Measurements from ENCODE around the gene NTF3.

The NTF3 gene

DNA sequence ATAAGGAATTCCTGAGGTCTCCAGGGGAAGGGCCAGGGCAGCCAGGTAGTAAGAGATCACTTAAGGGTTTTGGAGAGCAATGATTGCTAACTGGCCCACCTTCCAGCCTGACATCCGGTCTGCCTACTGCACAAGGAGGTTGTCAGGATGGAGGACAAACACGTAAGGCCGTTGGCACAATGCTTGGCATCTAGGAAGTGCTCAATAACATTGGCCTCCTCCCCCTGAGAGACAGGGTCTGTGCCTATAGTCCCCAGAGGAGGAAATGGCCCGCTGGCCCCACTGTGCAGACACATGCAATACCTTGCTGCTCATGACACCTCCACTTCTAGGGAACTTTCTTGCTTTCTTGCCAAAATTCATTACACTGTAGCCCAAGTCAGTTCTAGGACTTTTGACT, 73.2 kb downstream of the NTF3 start:
- H3K4me3 ChIP-seq (ENCODE audit: low read length) = no peak overlapping the region
- no peak for DNase-seq (ENCODE audit: low read depth)
- TF ChIP-seq, protein P1, sequence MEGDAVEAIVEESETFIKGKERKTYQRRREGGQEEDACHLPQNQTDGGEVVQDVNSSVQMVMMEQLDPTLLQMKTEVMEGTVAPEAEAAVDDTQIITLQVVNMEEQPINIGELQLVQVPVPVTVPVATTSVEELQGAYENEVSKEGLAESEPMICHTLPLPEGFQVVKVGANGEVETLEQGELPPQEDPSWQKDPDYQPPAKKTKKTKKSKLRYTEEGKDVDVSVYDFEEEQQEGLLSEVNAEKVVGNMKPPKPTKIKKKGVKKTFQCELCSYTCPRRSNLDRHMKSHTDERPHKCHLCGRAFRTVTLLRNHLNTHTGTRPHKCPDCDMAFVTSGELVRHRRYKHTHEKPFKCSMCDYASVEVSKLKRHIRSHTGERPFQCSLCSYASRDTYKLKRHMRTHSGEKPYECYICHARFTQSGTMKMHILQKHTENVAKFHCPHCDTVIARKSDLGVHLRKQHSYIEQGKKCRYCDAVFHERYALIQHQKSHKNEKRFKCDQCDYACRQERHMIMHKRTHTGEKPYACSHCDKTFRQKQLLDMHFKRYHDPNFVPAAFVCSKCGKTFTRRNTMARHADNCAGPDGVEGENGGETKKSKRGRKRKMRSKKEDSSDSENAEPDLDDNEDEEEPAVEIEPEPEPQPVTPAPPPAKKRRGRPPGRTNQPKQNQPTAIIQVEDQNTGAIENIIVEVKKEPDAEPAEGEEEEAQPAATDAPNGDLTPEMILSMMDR (conservative IDR thresholded peaks at IDR 0.05; ENCODE audit: low read depth, low read length) = no peak

DNA sequence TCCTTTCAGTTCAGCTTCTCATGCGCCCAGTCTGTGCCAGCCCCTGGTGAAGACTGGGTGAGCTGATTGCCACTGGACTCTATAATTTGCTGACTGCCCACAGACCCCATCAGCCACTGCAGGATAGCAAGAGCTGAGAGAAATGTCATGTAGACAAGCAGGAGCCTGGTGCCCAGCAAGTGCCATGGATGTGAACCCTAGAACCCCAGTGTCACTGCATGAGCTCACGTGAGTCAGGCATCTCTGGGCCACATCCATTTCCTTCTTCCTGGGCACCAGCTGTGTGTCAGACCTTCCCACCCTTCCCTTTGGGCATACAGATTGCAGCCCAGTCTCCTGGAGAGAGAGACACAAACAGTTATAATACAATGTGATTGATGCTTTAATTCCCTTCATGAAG, 73.8 kb downstream of the NTF3 start:
- H3K4me3 ChIP-seq (ENCODE audit: low read length) = no peak overlapping the region
- no peak for DNase-seq (ENCODE audit: low read depth)
- TF ChIP-seq, protein P1 (conservative IDR thresholded peaks at IDR 0.05; ENCODE audit: low read depth, low read length) = no peak

DNA sequence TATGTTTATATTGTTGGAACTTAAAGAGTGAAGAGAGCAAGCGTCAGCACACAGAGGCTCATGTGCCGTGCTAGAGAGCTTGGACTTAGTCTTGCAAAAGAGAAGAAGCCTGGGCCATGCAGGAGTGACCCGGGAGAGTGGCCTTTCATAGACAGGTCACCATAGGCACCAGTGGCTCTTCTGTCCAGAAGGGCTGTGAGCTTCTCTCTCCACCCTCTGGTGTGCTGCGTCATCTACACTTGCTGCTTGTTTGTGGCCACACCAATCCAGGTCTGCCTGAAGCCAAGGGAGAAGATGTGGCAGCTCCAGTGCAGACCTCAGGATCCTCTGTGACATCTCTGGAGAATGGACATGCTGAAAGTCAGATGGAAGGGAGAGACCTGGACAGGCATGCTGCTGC, 74.4 kb downstream of the NTF3 start:
- DNase-seq (ENCODE audit: low read depth) = no peak
- TF ChIP-seq, protein P1 (conservative IDR thresholded peaks at IDR 0.05; ENCODE audit: low read depth, low read length) = no peak
- H3K4me3 ChIP-seq (ENCODE audit: low read length) = no peak overlapping the region

DNA sequence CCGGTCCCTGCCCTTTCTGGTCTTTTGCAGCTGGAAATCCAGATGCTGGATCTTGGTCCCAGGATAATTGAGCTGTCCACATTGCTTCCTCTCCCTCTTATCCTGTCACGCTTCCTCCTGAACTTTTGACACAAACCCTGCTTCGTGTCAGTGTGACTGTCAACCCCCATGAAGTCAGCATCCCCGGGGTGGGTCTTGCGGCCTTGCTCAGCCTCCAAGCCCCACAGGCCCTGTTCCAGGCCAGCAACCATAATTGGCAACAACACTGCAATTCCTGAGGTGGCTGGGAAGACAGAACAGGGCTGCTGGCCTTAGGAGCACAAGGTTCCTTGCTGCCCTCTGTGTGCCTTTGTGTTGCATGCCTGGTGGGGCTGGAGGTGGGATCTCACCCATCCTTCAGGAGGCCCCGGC, 74.9 kb downstream of the NTF3 start:
- TF ChIP-seq, protein P1 (conservative IDR thresholded peaks at IDR 0.05; ENCODE audit: low read depth, low read length) = no peak
- DNase-seq (ENCODE audit: low read depth) = no peak
- no peak overlapping the region for H3K4me3 ChIP-seq (ENCODE audit: low read length)

DNA sequence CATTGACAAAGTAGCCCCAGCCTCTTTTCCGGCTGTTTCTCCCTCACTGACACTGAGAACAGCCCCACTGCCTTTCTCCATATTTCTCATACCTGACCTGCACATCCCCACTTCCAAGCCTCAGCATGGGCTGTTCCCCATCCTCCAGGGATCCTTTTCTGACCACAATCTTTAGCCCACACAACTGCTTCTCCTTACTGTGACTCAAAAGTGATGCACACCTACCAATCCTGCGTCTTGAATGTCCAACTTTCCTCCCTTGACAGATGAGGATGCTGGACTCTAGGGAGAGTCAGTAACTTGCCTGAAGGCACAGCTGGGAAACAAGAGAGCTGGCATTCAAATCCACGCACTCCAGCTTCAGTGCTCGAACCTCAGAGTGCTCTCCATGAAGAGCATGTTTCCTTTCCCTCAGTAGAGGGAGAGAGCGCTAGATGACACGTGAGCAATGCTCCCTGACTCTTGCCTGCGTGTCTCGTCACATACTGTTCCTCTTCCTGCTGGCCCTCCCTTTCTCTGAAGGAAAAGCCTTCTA, 75.6 kb downstream of the NTF3 start:
- TF ChIP-seq, protein P1 (conservative IDR thresholded peaks at IDR 0.05; ENCODE audit: low read depth, low read length) = no peak
- H3K4me3 ChIP-seq (ENCODE audit: low read length) = no peak overlapping the region

DNA sequence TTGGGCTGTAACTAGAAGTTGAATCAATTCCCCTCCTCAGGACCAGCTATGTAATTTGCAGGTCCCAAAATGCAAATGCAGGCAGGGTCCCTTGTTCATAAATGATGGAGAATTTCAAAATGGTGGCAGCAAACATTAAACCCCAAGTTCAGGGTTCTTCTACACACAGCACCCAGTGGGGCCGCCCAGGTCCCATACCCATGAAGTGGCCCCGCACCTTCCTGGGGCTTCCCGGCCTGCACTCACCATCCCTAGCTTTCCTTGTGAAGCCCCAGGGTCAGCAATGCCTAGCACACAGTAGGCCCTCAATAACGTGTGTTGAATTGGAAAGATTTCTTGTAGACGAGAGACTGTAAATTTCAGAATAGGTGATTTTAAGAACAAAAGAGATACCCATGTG, 76.0 kb downstream of the NTF3 start:
- H3K4me3 ChIP-seq (ENCODE audit: low read length) = no peak overlapping the region
- TF ChIP-seq, protein P1 (conservative IDR thresholded peaks at IDR 0.05; ENCODE audit: low read depth, low read length) = no peak
- no peak for DNase-seq (ENCODE audit: low read depth)

More for the DNA sequence above, 75.6 kb downstream of the NTF3 start:
- no peak for DNase-seq (ENCODE audit: low read depth)

DNA sequence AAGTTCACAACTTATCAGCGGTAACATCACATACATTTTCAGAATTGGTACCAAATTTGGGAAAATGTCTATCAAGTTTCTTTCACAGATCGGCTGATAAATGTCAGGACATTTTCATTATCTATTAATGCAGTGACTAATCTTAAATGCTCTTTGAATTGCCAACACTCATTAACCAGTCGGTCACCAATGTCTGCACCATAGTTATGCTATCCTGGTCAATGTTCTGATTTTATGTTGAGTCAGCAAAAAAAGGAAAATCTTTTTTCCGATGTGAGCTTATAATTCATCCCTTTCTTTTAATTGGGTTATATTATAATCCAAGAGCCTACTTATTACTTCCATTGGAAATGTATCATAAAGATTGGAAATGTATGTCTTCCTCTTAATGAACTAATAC, 77.2 kb downstream of the NTF3 start:
- H3K4me3 ChIP-seq (ENCODE audit: low read length) = no peak overlapping the region
- TF ChIP-seq, protein P1 (conservative IDR thresholded peaks at IDR 0.05; ENCODE audit: low read depth, low read length) = no peak
- no peak for DNase-seq (ENCODE audit: low read depth)
